Pons (tissue), 1 donor: ENCODE data around the gene KLF7.

Experiments used
- DNase-seq: peaks from one replicate; pipeline ENCODE4 v3.0.0-alpha.2; 2016; ENCODE audit warnings: low spot score

KLF7 gene

GRCh38 chr2:207091176-207091575 lies 74.6 kb downstream of the KLF7 start:
- DNase-seq, result peak; percentile 68

- DNase-seq, result peak; percentile 54
Measured at GRCh38 chr2:207090389-207090788, 75.4 kb downstream of the KLF7 start.

GRCh38 chr2:207088839-207089238 lies 76.9 kb downstream of the KLF7 start:
- DNase-seq, result no peak

- DNase-seq, result no peak
Measured at GRCh38 chr2:207088276-207088675, 77.5 kb downstream of the KLF7 start.

- no peak for DNase-seq
Measured at GRCh38 chr2:207087046-207087902, 78.5 kb downstream of the KLF7 start.

- DNase-seq, result peak; percentile 64
Measured at GRCh38 chr2:207086136-207086535, 79.6 kb downstream of the KLF7 start.

GRCh38 chr2:207085110-207085509 lies 80.6 kb downstream of the KLF7 start:
- no peak for DNase-seq

GRCh38 chr2:207083361-207084110 lies 82.2 kb downstream of the KLF7 start:
- no peak for DNase-seq

GRCh38 chr2:207082619-207083018 lies 83.1 kb downstream of the KLF7 start:
- no peak for DNase-seq

GRCh38 chr2:207078186-207078798 lies 87.5 kb downstream of the KLF7 start:
- DNase-seq, result peak; percentile 96

GRCh38 chr2:207077266-207077665 lies 88.5 kb downstream of the KLF7 start:
- DNase-seq, result peak; percentile 20

- no peak for DNase-seq
Measured at GRCh38 chr2:207075456-207075855, 90.3 kb downstream of the KLF7 start.

- peak; percentile 86 for DNase-seq
Measured at GRCh38 chr2:207073801-207074678, 91.7 kb downstream of the KLF7 start.

- DNase-seq, result no peak
Measured at GRCh38 chr2:207073412-207073800, 92.3 kb downstream of the KLF7 start.

GRCh38 chr2:207072571-207072970 lies 93.2 kb downstream of the KLF7 start:
- no peak for DNase-seq

GRCh38 chr2:207071820-207072219 lies 93.9 kb downstream of the KLF7 start:
- DNase-seq, result no peak

GRCh38 chr2:207067473-207067872 lies 98.3 kb downstream of the KLF7 start:
- peak; percentile 62 for DNase-seq

GRCh38 chr2:207066791-207067460 lies 98.8 kb downstream of the KLF7 start:
- DNase-seq, result peak; percentile 72

GRCh38 chr2:207066166-207066565 lies 99.6 kb downstream of the KLF7 start:
- no peak for DNase-seq

- peak; percentile 77 for DNase-seq
Measured at GRCh38 chr2:207064128-207064690, 101.5 kb downstream of the KLF7 start.

- no peak for DNase-seq
Measured at GRCh38 chr2:207061181-207061580, 104.6 kb downstream of the KLF7 start.
